ENCODE measurements around the gene ZBTB47.
A peak's percentile ranks its signal among the peaks of the same experiment; 100 is the strongest.

Gene ZBTB47

GRCh38 chr3:42652611-42653302 lies 740 bp upstream of the ZBTB47 start:
- Histone ChIP-seq H4K20me1 (ENCODE audit: insufficient read depth, low read length, poor library complexity, severe bottlenecking) (no peaks in the 10 kb centered on the region), H3K79me2 (ENCODE audit: insufficient read depth, low read length) (no peaks in the 10 kb centered on the region), H3K27me3 (ENCODE audit: insufficient read depth, low read length, poor library complexity, severe bottlenecking) (no peaks in the 10 kb centered on the region), H3K9me2 (replicated peaks; ENCODE audit: low read depth, low read length) (no peaks in the 10 kb centered on the region), H3K4me3 (ENCODE audit: low read length, poor library complexity, severe bottlenecking) (peak overlapping the region; percentile 67), H3K9ac (ENCODE audit: low read depth, low read length, poor library complexity, severe bottlenecking) (peak overlapping the region; percentile 38), H2AFZ (ENCODE audit: low read length) (peak overlapping the region; percentile 41), H3F3A (ENCODE audit: low read depth) (no peaks in the 10 kb centered on the region), H3K36me3 (ENCODE audit: insufficient read depth, low read length) (peaks cover 11% of the 10 kb centered on the region; the same call in 1 of the 2 replicates), H3K9me3 (ENCODE audit: insufficient read depth, low read depth, low read length) (no peaks in the 10 kb centered on the region), H3K4me2 (ENCODE audit: low read depth, low read length, poor library complexity, severe bottlenecking) (peak overlapping the region; percentile 54), H3K4me1 (ENCODE audit: insufficient read depth, low read length, poor library complexity, severe bottlenecking) (peaks cover 20% of the 10 kb centered on the region)
- TF ChIP-seq EZH2phosphoT487 (IDR thresholded peaks at IDR 0.05; ENCODE audit: borderline replicate concordance) (no peak), CTCF (conservative IDR thresholded peaks at IDR 0.05; ENCODE audit: low read length) (no peak)

GRCh38 chr3:42653303-42653559 lies 266 bp upstream of the ZBTB47 start:
- no peaks in the 10 kb centered on the region for H4K20me1 ChIP-seq (ENCODE audit: insufficient read depth, low read length, poor library complexity, severe bottlenecking)
- H3K9me3 ChIP-seq (ENCODE audit: insufficient read depth, low read depth, low read length): no peaks in the 10 kb centered on the region
- H3K4me1 ChIP-seq (ENCODE audit: insufficient read depth, low read length, poor library complexity, severe bottlenecking): peaks cover 20% of the 10 kb centered on the region
- H3K79me2 ChIP-seq (ENCODE audit: insufficient read depth, low read length): no peaks in the 10 kb centered on the region
- no peaks in the 10 kb centered on the region for H3K9me2 ChIP-seq (replicated peaks; ENCODE audit: low read depth, low read length)
- H3K4me3 ChIP-seq (ENCODE audit: low read length, poor library complexity, severe bottlenecking): peak overlapping the region; percentile 67
- H3K36me3 ChIP-seq (ENCODE audit: insufficient read depth, low read length): peaks cover 7% of the 10 kb centered on the region; the same call in 1 of the 2 replicates
- peak overlapping the region; percentile 38 for H3K9ac ChIP-seq (ENCODE audit: low read depth, low read length, poor library complexity, severe bottlenecking)
- peak overlapping the region; percentile 54 for H3K4me2 ChIP-seq (ENCODE audit: low read depth, low read length, poor library complexity, severe bottlenecking)
- no peaks in the 10 kb centered on the region for H3K27me3 ChIP-seq (ENCODE audit: insufficient read depth, low read length, poor library complexity, severe bottlenecking)
- no peak for TF ChIP-seq EZH2phosphoT487 (IDR thresholded peaks at IDR 0.05; ENCODE audit: borderline replicate concordance)
- TF ChIP-seq CTCF (conservative IDR thresholded peaks at IDR 0.05; ENCODE audit: low read length): no peak
- peak overlapping the region; percentile 41; the same call in 1 of the 2 replicates for H2AFZ ChIP-seq (ENCODE audit: low read length)
- no peaks in the 10 kb centered on the region for H3F3A ChIP-seq (ENCODE audit: low read depth)

- Histone ChIP-seq H3K4me1 (ENCODE audit: insufficient read depth, low read length, poor library complexity, severe bottlenecking) (peaks cover 20% of the 10 kb centered on the region), H3K79me2 (ENCODE audit: insufficient read depth, low read length) (no peaks in the 10 kb centered on the region), H3K9me3 (ENCODE audit: insufficient read depth, low read depth, low read length) (no peaks in the 10 kb centered on the region), H3K4me3 (ENCODE audit: low read length, poor library complexity, severe bottlenecking) (peak overlapping the region; percentile 71), H2AFZ (ENCODE audit: low read length) (peak overlapping the region; percentile 66; the same call in 1 of the 2 replicates), H3K4me2 (ENCODE audit: low read depth, low read length, poor library complexity, severe bottlenecking) (peak overlapping the region; percentile 73), H3K27me3 (ENCODE audit: insufficient read depth, low read length, poor library complexity, severe bottlenecking) (no peaks in the 10 kb centered on the region), H3K9ac (ENCODE audit: low read depth, low read length, poor library complexity, severe bottlenecking) (peak overlapping the region; percentile 53), H3K36me3 (ENCODE audit: insufficient read depth, low read length) (no peaks in the 10 kb centered on the region), H3K9me2 (replicated peaks; ENCODE audit: low read depth, low read length) (no peaks in the 10 kb centered on the region), H3F3A (ENCODE audit: low read depth) (no peaks in the 10 kb centered on the region), H4K20me1 (ENCODE audit: insufficient read depth, low read length, poor library complexity, severe bottlenecking) (no peaks in the 10 kb centered on the region)
- TF ChIP-seq CTCF (conservative IDR thresholded peaks at IDR 0.05; ENCODE audit: low read length) (no peak), EZH2phosphoT487 (IDR thresholded peaks at IDR 0.05; ENCODE audit: borderline replicate concordance) (no peak)
Measured at GRCh38 chr3:42654331-42655201, 1.1 kb downstream of the ZBTB47 start.

All from Loucy (cell line).